Glomerular visceral epithelial cell (primary cell): ENCODE results near the gene MTG1.
"Not testable (repeated sequence)": the region's sequence is repeated elsewhere in the genome, so short reads cannot be mapped to it uniquely, and the experiment has no call there.

Experiments used
- DNase-seq: peaks from one replicate; pipeline ENCODE4 v3.0.0-alpha.2; 2016; ENCODE audit errors: extremely low spot score

MTG1 gene

DNA sequence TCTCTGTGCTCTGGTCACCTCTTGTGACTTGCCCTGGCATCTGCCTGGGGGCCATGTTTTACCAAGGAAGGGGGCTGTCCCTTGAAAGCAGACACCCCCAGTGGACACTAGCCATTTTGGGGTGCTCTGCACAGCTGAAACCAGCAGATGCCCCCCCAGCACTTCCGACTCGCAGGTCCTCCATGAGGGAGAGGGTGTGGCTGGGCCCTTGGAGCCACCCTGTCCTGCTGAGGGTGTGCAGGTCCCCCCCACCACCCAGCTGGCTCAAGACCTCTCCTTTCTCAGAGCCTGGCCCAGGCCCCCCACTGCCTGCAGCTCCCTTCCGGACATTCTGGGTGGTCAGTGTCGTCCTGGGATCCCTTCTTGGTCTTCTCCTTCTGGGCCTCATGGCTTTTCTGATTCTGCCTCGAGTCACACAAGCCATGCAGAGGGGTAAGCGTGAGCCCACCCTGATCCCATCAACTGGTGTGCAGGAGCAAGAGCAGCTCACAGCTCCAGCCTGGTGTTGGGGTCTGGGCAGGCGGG lies 72.1 kb downstream of the MTG1 start:
- DNase-seq, result no peak

DNA sequence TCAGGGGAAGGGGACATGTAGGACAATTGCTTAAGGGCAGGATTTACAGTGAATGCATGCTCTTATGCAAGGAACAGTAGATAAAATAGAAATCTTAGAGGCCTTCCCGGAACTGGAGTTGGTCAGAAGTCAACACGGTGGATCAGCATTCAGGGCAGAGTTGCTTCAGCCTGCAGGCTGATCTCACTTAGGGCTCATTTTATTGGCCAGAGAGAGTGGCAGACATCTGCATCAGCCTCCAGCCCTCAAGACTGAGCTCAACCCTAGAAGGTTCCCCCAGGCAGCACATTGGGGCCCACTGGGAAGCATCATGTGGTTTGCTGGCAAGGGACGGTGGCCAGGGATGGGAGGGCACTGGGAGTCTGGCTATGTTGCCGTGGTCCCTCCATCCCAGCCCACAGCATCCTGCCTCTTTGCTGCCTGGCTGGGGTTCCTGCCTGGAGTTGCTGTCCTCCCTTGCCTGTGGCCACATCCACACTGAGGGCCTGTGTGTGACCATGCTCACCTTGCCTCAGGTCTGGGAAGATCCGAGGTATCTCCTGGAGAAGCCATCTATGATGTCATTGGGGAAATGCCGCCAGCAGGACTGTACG lies 72.8 kb downstream of the MTG1 start:
- no peak for DNase-seq

DNA sequence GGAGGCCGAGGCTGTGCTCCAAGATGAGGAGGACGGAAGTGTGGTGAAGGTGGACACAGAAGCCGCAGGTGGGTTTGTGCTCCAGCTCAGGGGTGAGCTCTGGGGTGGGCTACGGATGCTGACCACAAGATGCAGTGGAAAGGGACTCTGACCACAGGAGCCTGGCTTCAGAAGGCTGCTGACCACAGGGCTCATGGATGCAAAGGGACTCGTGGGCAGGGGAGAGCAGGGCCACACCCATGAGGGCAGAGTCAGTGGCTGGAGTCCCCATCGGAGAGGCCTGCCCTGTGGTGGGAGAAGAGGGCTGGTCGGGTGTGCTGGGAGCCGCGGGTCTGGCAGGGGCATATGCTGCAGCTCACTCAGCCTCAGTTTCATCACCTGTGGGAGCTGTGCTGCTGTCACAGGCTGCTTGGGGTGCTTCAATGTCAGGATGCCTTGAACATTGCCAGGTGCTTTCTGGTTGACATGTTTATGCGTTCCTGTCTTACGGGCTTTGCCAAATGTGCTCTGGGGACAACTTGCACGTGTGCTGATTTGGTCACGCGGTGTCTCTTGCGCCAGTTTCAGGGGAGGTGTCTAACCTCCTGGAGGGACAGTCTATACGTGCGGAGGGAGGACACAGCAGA lies 73.4 kb downstream of the MTG1 start:
- DNase-seq, result no peak

DNA sequence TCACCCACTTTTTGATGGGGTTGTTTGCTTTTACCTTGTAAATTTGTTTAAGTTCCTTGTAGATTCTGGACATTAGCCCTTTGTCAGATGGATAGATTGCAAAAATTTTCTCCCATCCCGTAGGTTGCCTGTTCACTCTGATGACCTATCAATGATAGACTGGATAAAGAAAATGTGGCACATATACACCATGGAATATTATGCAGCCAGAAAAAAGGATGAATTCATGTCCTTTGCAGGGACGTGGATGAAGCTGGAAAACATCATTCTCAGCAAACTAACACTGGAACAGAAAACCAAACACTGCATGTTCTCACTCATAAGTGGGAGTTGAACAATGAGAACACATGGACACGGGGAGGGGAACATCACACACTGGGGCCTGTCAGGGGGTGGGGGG lies 75.2 kb downstream of the MTG1 start:
- not testable (repeated sequence) for DNase-seq

DNA sequence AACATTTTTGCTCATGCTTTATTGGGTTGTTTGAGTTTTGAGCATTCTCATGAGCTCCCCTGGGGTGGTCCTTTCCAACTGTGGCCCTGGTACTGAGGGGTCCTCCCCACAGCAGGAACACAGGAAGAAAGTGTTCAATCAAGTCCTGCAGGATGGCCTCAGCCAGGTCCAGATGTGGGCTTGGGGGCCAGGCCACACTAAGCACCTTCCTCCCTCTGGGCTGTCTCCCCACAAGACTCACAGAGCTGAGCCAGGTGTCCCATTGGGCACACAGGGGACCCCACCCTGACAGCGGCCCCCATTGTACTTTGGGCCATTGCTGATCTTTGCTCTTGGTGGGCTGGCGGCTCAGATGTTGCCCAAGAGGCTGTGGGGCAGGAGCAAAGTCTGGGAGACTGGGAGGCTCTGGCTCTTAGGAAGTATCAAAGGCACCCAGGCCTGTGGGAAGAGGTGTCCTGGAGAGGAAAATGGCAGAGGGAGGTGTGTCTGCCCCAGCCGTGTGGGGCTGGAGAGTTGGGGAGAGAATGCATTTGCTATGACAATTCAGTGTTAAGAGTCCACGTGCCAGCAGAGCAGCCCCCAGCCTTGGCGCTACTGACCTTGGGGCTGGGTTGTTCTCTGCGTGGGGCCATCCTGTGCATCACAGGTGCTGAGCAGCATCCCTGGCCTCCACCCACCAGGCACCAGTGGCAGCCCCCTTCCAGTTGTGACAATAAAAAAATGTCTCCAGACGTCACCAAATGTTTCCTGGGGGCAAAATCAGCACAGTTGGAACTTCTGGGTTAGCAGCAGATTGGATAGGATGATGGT lies 77.5 kb downstream of the MTG1 start:
- no peak for DNase-seq
